ENCODE data around the gene PTPRB. TPM values are rescaled to one million over a fixed set of nuclear protein-coding genes. Genes with fewer than 3 reads are reported as not detected.

PTPRB gene
- total RNA-seq, 1 donor from 2014 or later: not detected

- no peak for DNase-seq
- ChIA-PET CTCF (no interaction called here), POLR2A (no interaction called here)
- Mint-ChIP-seq H3K4me1 (no peaks in the 10 kb centered on the region), H3K27me3 (no peaks in the 10 kb centered on the region), H3K4me3 (no peak overlapping the region), H3K9me3 (no peaks in the 10 kb centered on the region), H3K27ac (no peak overlapping the region), H3K36me3 (ENCODE audit: low read depth) (no peaks in the 10 kb centered on the region)
- TF ChIP-seq, protein P1, sequence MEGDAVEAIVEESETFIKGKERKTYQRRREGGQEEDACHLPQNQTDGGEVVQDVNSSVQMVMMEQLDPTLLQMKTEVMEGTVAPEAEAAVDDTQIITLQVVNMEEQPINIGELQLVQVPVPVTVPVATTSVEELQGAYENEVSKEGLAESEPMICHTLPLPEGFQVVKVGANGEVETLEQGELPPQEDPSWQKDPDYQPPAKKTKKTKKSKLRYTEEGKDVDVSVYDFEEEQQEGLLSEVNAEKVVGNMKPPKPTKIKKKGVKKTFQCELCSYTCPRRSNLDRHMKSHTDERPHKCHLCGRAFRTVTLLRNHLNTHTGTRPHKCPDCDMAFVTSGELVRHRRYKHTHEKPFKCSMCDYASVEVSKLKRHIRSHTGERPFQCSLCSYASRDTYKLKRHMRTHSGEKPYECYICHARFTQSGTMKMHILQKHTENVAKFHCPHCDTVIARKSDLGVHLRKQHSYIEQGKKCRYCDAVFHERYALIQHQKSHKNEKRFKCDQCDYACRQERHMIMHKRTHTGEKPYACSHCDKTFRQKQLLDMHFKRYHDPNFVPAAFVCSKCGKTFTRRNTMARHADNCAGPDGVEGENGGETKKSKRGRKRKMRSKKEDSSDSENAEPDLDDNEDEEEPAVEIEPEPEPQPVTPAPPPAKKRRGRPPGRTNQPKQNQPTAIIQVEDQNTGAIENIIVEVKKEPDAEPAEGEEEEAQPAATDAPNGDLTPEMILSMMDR (IDR thresholded peaks at IDR 0.05): no peak
- intact Hi-C loops (cut with micrococcal nuclease): no loop called here
- ATAC-seq (ENCODE audit: low read depth): no peak
Measured at GRCh38 chr12:70550180-70550577, 87.0 kb downstream of the PTPRB start.

DNA sequence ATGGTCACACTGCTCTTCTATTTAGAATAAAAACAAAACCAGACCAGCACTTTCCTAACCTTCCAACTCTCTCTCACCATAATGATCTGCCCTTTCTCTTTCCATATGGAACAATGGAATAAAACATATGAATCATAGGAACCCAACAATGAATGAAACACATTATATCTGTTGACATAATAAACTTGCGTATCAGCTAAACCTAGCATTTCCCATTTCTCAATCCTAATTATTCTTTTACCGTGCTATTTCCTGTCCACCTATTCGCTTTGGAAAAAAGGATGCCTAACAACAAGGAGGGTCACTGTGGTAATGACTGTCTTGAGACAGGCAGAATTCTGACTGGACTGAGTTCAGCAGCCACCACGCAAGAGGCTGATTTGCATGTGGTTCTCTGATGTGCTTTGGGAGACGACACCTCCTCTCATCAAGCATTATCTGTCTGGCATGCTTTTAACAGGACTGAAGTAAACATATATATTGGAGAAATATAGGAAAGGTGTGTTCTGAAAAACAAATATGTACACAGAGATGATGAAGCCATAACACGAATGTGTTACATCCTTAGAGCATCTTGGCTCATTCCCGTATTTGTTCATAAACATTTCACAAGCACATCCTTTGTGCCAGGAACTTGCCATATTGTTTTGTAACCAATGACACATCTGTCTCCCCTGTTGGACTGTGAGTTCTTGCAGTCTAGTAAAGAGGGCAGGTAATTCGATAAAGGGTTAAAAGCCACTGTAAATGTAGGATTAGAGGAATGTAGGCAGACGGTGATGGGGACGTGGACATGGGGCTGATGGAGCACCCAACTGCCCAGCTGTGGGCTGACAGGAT, 87.7 kb downstream of the PTPRB start:
- TF ChIP-seq, protein P1 (IDR thresholded peaks at IDR 0.05): no peak
- H3K27ac Mint-ChIP-seq: no peak overlapping the region
- no peaks in the 10 kb centered on the region for H3K9me3 Mint-ChIP-seq
- no peaks in the 10 kb centered on the region for H3K27me3 Mint-ChIP-seq
- intact Hi-C loops (cut with micrococcal nuclease): no loop called here
- ATAC-seq (ENCODE audit: low read depth) (no peak), DNase-seq (no peak)
- ChIA-PET CTCF (no interaction called here), POLR2A (no interaction called here)
- H3K4me1 Mint-ChIP-seq: no peaks in the 10 kb centered on the region
- no peak overlapping the region for H3K4me3 Mint-ChIP-seq
- no peaks in the 10 kb centered on the region for H3K36me3 Mint-ChIP-seq (ENCODE audit: low read depth)

GRCh38 chr12:70543444-70543843, 93.8 kb downstream of the PTPRB start:
- Mint-ChIP-seq H3K36me3 (ENCODE audit: low read depth) (no peaks in the 10 kb centered on the region), H3K4me1 (no peaks in the 10 kb centered on the region), H3K4me3 (no peak overlapping the region), H3K27me3 (no peaks in the 10 kb centered on the region), H3K9me3 (no peaks in the 10 kb centered on the region), H3K27ac (no peak overlapping the region)
- CTCF ChIA-PET: interaction anchor here (0.6 kb wide), 1 partner anchor 19 kb away, joined by 3 read pairs; no protein-coding TSS in a partner anchor
- no peak for ATAC-seq (ENCODE audit: low read depth)
- TF ChIP-seq, protein P1 (IDR thresholded peaks at IDR 0.05): no peak
- no peak for DNase-seq
- intact Hi-C loops (cut with micrococcal nuclease): no loop called here
- POLR2A ChIA-PET: no interaction called here

DNA sequence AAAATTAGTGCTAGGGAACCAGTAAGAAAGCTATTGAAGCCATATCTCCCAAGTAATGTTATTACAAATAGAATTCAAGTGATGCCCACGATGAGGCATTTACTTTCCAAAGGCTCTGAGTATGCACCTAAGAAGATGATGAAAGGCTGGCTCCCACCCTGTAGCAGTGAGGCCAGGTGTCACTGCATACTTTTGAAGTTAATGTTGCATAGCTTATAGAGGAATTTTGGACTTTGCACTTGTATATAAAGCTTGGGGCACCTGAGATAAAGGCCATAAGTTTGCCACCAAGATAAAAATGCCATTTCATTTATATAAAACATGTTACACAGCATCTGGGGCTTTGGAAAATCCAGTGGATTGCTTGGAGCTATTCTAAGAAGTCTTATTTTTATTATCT, 96.2 kb downstream of the PTPRB start:
- no peak for DNase-seq
- intact Hi-C loops (cut with micrococcal nuclease): no loop called here
- Mint-ChIP-seq H3K4me1 (no peaks in the 10 kb centered on the region), H3K27me3 (no peaks in the 10 kb centered on the region), H3K36me3 (ENCODE audit: low read depth) (no peaks in the 10 kb centered on the region), H3K9me3 (no peaks in the 10 kb centered on the region), H3K27ac (no peak overlapping the region), H3K4me3 (no peak overlapping the region)
- ChIA-PET POLR2A (no interaction called here), CTCF (no interaction called here)
- TF ChIP-seq, protein P1 (IDR thresholded peaks at IDR 0.05): no peak
- ATAC-seq (ENCODE audit: low read depth): no peak

DNA sequence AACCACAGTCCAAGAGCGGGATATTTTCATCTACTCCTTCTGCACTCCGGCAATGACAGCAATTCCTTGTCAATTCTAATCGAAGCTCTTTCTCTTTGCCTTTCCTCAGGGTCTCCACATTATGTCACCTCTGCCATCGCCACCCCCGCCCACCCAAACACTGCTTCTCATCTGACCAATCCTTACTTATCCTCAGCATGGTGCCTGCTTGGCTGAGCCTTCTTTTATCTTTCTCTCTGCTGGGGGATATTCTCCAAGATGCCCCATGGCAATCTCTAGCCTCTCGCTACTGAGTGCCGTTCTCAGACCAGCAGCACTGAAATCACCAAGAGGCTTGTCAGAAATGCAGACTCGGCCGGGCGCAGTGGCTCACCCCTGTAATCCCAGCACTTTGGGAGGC, 100.6 kb downstream of the PTPRB start:
- no peak for DNase-seq
- TF ChIP-seq, protein P1 (IDR thresholded peaks at IDR 0.05): no peak
- H3K27me3 Mint-ChIP-seq: no peaks in the 10 kb centered on the region

More for the DNA sequence above, 100.6 kb downstream of the PTPRB start:
- intact Hi-C loops (cut with micrococcal nuclease): no loop called here
- Mint-ChIP-seq H3K27ac (no peak overlapping the region), H3K36me3 (ENCODE audit: low read depth) (no peaks in the 10 kb centered on the region), H3K4me1 (no peaks in the 10 kb centered on the region), H3K9me3 (no peaks in the 10 kb centered on the region), H3K4me3 (no peak overlapping the region)
- CTCF ChIA-PET: no interaction called here
- POLR2A ChIA-PET: no interaction called here
- no peak for ATAC-seq (ENCODE audit: low read depth)
